LNCAP (cell line): Measurements from ENCODE around the gene PNKP.

Source experiments
- TF ChIP-seq, protein P1 (sequence below): fragments of 450-650 bp; IDR thresholded peaks from 2 replicates; pipeline ENCODE4 v1.5.1; 2017; ENCODE audit warnings: mild to moderate bottlenecking

PNKP gene

DNA sequence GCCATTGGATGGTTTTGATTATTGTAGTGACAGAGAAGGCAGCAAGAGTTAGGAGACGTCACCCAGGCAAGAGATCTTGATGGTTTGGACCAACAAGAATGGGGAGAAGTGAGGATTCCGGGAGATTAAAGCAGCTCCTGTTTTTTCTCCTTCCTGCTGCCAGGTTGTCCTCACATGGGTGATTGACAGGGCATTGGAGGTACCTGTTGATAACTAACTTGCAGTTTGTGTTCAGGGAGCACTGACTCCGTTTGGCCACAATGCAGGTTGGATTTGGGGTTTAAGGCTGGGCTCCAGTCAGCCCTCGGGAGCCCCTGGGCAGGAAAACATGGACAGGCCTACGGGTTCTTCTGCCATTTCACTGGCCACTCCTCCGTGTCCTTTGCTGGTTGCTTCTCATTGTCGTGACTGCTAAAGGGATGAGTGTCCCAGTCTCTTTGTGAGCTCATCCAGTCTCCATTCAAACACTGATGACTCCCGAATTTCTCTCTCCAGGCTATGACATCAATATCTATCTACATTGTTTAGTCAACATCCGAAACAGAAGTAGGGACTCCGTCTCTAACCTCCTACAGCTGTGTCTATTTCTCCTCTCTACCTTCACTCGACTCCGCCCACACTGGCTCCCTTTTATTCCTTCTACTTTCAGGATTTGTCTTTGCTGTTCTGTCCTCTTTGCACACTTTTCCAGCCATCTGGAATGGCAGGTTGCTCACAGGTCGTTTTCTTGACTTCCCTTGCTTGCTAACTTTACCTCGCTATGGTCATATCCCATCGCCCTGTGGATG, 17.7 kb downstream of the PNKP start:
- TF ChIP-seq, protein P1, sequence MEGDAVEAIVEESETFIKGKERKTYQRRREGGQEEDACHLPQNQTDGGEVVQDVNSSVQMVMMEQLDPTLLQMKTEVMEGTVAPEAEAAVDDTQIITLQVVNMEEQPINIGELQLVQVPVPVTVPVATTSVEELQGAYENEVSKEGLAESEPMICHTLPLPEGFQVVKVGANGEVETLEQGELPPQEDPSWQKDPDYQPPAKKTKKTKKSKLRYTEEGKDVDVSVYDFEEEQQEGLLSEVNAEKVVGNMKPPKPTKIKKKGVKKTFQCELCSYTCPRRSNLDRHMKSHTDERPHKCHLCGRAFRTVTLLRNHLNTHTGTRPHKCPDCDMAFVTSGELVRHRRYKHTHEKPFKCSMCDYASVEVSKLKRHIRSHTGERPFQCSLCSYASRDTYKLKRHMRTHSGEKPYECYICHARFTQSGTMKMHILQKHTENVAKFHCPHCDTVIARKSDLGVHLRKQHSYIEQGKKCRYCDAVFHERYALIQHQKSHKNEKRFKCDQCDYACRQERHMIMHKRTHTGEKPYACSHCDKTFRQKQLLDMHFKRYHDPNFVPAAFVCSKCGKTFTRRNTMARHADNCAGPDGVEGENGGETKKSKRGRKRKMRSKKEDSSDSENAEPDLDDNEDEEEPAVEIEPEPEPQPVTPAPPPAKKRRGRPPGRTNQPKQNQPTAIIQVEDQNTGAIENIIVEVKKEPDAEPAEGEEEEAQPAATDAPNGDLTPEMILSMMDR, result no peak

DNA sequence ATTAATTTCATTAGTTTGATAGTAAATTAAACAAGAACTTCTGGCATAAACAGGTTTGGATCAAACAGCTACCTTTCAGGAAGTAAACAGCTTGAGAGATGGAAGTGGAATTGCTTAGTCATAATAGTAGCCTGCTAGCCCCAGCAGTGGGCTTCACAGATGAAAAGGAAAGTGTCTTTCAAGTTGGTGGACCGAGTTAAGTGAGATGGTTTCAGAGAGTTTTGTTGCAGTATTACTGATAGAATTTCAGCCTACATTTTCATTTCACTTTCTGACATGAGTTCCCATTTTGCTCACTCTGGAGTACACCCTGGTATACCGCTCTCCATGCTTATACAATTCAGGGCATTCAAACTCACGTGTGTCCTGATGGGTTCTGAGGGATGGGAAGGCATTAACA, 18.4 kb downstream of the PNKP start:
- TF ChIP-seq, protein P1, result no peak

DNA sequence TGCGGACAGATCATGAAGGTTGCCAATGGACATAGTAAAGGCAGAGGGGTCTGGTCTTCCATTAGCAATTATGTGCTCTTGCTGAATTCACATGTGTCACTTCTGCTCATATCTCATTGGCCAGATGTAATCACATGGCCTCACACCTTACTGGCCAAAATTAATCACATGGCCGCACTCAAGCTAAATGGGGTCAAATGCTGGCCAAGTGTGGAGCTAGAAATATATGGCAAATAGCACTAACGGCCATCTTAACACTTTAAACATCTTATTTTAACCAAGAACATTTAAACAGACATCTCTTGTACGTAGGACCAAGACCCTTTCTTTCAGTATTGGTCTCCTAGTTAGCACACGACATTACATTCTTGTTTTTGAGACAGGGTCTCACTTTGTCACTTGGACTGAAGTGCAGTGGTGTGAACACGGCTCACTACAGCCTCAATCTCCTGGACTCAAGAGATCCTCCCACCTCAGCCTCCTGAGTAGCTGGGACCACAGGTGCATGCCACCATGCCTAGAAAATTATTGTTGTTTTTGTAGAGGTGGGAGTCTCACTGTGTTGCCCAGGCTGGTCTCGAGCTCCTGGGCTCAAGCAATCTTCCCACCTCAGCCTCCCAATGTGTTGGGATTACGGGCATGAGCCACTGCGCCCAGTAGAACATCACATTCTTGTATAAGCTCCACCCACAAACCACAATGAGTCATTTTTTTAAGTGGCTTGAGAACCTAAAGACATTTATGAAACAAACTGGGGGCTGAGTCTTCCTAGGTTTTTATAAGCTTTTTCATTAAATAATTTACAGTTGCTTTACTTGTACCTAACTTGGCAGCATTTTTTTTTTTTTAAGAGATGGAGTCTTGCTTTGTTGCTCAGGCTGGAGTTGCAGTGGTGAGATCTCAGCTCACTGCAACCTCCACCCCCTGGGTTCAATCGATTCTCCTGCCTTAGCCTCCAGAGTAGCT, 19.4 kb downstream of the PNKP start:
- TF ChIP-seq, protein P1, result no peak

DNA sequence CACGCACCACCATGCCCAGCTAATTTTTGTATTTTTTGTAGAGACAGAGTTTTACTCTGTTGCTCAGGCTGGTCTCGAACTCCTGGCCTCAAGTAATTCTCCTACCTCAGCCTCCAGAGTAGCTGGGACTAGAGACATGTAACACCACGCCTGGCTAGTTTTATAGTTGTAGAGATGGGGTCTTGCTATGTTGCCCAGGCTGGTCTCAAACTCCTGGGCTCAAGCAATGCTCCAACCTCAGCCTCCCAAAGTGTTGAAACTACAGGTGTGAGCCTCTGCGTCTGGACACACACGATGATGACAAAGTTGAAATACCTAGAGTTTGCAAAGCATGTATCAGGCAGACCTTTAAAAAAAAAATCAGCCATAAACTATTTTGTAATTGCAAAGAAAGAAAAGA, 21.0 kb downstream of the PNKP start:
- TF ChIP-seq, protein P1, result no peak

DNA sequence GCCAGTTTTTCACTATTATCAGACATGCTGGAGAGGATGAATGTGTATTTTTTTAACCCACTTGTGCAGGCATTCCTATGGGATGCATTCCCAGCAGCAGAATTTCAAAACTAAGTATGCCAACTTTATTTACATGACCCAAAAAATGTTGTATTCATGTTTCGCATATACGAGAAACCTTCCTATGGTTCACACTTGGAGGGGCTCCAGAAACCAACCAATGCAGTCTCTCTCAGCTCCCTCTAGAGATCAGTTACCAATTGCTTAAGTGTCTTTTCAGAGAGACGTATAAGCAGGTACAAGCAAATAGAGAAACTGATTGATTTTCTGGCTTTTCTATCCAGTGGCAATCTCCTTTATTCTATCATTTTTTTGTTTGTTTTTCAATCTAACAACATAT, 22.0 kb downstream of the PNKP start:
- TF ChIP-seq, protein P1, result no peak

DNA sequence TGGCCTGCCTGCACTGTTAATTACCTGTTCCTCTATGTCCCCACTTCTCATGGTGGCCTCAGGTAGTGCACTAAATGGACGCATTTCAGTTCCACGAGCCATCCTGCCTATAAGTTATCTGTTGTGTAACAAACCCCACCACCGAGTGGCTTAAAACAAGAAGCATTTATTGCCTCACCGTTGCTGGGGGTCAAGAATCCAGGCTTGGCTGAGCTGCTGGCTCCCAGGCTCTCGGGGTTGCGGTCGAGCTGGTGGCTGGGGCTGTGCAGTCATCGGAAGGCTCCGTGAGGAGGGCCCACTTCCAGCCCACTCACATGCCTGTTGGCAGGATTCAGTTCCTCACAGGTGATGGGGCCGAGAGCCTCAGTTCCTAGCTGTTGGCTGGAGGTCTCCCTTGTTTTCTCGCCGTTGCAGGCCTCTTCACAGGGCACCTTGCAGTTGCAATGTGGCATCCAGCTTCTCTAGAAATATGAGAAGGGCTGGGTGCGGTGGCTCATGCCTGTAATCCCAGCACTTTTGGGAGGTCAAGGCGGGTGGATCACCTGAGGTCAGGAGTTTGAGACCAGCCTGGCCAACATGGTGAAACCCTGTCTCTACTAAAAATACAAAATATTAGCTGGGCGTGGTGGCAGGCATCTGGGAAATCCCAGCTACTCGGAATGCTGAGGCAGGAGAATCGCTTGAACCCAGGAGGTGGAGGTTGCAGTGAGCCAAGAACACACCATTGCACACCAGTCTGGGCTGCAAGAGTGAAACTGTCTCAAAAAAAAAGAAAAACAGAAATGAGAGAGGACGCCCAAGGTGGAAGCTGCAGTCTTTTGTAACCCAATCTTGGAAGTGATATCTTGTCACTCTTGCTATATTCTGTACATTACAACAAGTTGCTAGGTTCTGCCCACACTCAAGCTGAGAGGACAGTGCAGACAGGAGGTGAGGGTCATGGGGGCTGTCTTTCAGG, 23.0 kb downstream of the PNKP start:
- TF ChIP-seq, protein P1, result no peak

DNA sequence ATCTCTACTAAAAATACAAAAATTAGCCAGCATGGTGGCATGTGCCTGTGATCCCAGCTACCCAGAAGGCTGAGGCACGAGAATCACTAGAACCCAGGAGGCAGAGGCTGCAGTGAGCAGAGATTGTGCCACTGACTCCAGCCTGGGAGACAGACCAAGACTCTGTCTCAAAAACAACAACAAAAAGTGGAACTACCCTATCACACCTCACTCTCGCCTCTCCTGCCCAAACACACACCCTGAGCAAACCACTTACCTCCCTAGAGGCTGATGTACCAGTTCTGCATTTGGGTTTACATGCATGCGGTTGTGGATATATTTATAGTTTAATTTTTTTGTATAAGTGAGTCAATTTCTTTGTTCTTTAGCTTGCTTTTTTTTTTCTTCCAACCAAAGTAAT, 24.1 kb downstream of the PNKP start:
- TF ChIP-seq, protein P1, result no peak
